ENCODE data around the gene TRIP11. TPM values are rescaled to one million over a fixed set of nuclear protein-coding genes. Genes with fewer than 3 reads are reported as not detected.

Gene TRIP11
- total RNA-seq, 1 donor from 2014 or later: 49.7 TPM

DNA sequence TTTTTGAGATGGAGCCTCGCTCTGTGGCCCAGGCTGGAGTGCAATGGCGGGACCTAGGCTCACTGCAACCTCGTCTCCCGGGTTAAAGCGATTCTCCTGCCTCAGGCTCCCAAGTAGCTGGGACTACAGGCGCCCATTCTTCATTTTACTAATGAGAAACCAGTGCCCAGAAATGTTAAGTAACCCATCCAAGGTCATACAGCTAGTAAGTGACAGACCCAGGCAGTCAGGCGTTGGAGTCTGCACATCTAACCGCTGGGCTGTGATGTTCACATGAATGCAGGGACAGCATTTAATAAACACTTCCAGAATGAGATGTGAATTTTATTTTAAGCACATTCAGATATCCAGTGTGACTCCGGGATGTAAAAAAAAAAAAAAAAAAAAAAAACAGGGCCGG, 1.3 kb upstream of the TRIP11 start:
- Histone ChIP-seq H3K4me1 (peaks cover 53% of the 10 kb centered on the region), H3K4me3 (peak overlapping the region; percentile 82), H3K36me3 (peaks cover 16% of the 10 kb centered on the region), H3K27ac (replicated peaks) (peak overlapping the region; percentile 99), H3K9me3 (replicated peaks) (no peaks in the 10 kb centered on the region), H3K27me3 (ENCODE audit: low read depth) (no peaks in the 10 kb centered on the region)
- intact Hi-C loops (cut with micrococcal nuclease): no loop called here
- TF ChIP-seq, protein P1, sequence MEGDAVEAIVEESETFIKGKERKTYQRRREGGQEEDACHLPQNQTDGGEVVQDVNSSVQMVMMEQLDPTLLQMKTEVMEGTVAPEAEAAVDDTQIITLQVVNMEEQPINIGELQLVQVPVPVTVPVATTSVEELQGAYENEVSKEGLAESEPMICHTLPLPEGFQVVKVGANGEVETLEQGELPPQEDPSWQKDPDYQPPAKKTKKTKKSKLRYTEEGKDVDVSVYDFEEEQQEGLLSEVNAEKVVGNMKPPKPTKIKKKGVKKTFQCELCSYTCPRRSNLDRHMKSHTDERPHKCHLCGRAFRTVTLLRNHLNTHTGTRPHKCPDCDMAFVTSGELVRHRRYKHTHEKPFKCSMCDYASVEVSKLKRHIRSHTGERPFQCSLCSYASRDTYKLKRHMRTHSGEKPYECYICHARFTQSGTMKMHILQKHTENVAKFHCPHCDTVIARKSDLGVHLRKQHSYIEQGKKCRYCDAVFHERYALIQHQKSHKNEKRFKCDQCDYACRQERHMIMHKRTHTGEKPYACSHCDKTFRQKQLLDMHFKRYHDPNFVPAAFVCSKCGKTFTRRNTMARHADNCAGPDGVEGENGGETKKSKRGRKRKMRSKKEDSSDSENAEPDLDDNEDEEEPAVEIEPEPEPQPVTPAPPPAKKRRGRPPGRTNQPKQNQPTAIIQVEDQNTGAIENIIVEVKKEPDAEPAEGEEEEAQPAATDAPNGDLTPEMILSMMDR (IDR thresholded peaks at IDR 0.05; ENCODE audit: borderline replicate concordance): no peak
- no peak for DNase-seq

DNA sequence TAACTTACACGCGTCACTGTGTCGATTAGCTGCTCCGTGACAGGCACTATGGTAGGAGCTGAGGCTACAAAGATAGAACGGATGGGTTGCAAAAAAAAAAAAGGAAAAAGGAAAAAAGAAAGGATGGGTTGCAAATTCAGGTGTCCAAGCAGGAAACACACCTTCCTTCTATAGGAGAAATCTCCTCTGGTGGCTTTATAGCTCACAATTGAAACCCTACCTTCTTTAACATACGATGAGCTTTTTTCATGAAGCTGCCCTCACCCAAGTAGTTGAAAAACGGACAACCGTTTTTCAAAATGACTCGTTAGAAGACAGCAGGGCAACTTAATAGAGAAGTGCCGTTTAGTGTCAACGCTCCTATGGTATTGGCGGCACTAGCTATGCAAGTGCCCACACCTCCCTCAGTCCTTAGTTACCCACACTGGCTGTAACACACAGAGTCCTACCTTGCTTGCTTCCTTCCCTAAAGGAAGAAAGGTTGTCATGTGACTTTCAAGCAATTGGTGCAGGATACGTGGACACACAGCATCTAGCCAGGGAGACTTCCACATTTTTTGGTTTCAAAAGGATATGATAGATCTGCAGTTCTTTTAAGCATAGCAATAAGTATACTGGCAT, 682 bp upstream of the TRIP11 start:
- intact Hi-C loops (cut with micrococcal nuclease): no loop called here
- no peaks in the 10 kb centered on the region for H3K27me3 ChIP-seq (ENCODE audit: low read depth)
- no peaks in the 10 kb centered on the region for H3K9me3 ChIP-seq (replicated peaks)
- TF ChIP-seq, protein P1 (IDR thresholded peaks at IDR 0.05; ENCODE audit: borderline replicate concordance): no peak
- H3K36me3 ChIP-seq: peaks cover 10% of the 10 kb centered on the region
- peaks cover 59% of the 10 kb centered on the region for H3K4me1 ChIP-seq
- H3K27ac ChIP-seq (replicated peaks): peak overlapping the region; percentile 99
- DNase-seq: no peak
- peak overlapping the region; percentile 82 for H3K4me3 ChIP-seq

DNA sequence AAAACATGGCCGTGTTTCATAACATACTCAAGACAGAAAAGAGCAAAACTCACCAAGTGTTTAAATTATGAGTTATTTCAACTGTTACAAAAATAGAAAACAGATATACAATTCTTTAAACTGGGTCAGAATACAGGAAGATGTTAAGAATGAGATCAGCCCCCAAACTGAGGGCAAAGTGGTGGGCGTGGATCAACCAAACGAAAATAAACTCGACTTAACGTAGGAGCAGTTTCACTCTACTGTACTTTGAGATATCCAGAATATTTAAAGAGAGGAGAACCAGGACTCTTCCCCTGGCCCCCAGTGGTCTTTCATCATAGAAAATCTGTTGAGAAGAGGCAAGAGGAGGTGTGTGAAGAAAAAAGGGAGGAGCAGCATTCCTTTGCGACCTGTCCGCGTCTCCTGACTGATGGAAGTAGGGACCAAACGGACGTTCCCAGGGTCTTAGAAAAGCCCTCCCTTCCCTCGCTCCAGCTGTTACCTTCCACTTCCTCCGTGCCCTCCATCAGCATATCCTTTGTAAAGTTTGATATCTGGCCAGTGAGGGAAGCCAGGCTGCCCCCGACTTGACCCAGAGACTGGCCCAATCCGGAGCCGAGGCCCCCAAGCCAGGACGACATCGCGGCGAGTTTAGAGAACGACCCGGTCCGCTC, 668 bp downstream of the TRIP11 start:
- Histone ChIP-seq H3K27ac (replicated peaks) (peak overlapping the region; percentile 99), H3K9me3 (replicated peaks) (no peaks in the 10 kb centered on the region), H3K27me3 (ENCODE audit: low read depth) (no peaks in the 10 kb centered on the region), H3K4me1 (peaks cover 71% of the 10 kb centered on the region), H3K36me3 (peaks cover 13% of the 10 kb centered on the region), H3K4me3 (peak overlapping the region; percentile 82)
- intact Hi-C loops (cut with micrococcal nuclease): no loop called here
- TF ChIP-seq, protein P1 (IDR thresholded peaks at IDR 0.05; ENCODE audit: borderline replicate concordance): no peak
- no peak for DNase-seq

DNA sequence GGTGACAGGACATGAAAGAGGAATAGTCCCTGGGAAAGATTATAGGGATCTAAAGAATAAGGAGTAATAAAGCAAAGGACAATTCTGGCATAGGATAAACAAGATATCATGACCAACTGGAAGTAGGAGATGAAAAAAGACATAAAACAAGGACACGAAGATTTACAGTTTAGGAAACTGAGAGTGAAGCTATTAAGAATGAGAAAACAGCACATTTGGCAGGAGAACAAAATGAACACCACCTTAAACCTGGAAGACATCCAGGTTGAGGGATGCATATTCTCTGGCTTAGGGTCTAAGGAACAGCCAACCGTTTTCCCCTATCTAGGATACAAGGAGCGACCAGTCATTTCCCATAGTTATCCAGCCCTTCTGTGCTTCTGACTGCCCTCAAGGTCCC, 1.9 kb downstream of the TRIP11 start:
- Histone ChIP-seq H3K4me3 (peak overlapping the region; percentile 82), H3K9me3 (replicated peaks) (peaks cover 6% of the 10 kb centered on the region), H3K36me3 (peaks cover 7% of the 10 kb centered on the region), H3K27ac (replicated peaks) (no peak overlapping the region), H3K4me1 (peaks cover 75% of the 10 kb centered on the region), H3K27me3 (ENCODE audit: low read depth) (no peaks in the 10 kb centered on the region)
- TF ChIP-seq, protein P1 (IDR thresholded peaks at IDR 0.05; ENCODE audit: borderline replicate concordance): no peak
- no peak for DNase-seq
- intact Hi-C loops (cut with micrococcal nuclease): no loop called here

DNA sequence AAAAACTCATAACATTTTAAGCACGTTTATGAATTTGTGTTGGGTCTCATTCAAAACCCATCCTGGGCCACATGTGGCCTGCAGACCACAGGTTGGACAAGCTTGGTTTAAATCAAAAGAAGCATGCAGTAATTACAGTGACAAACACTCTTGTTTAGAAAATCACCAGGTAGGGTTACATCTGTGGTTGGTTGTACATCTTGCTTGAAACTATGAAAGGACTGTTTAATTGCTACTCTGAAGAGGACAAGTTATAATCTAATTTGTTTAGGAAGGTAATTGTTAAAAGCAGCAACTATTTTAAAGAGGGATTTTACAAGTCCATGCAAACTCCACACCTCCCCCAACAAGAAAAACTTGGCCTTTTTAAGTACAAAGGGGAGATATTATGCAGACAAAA, 4.0 kb downstream of the TRIP11 start:
- peaks cover 6% of the 10 kb centered on the region for H3K9me3 ChIP-seq (replicated peaks)
- no peak overlapping the region for H3K27ac ChIP-seq (replicated peaks)
- H3K4me1 ChIP-seq: peaks cover 66% of the 10 kb centered on the region
- H3K27me3 ChIP-seq (ENCODE audit: low read depth): no peaks in the 10 kb centered on the region
- H3K36me3 ChIP-seq: peaks cover 28% of the 10 kb centered on the region
- DNase-seq: no peak
- TF ChIP-seq, protein P1 (IDR thresholded peaks at IDR 0.05; ENCODE audit: borderline replicate concordance): no peak
- no peak overlapping the region for H3K4me3 ChIP-seq
- intact Hi-C loops (cut with micrococcal nuclease): no loop called here
